ENCODE measurements around the gene TLE6.

The TLE6 gene

GRCh38 chr19:3039641-3040077, 62.3 kb downstream of the TLE6 start:
- in situ Hi-C loops (cut with HindIII; ENCODE audit: low pct_unique_long_range_greater_than_20kb, low sequenced_read_pairs) = no loop called here
- no peak for TF ChIP-seq JUND (IDR thresholded peaks at IDR 0.05; ENCODE audit: low read depth)
- no peak for DNase-seq (ENCODE audit: low read depth in 1 of 2, low spot score in 1 of 2)

DNA sequence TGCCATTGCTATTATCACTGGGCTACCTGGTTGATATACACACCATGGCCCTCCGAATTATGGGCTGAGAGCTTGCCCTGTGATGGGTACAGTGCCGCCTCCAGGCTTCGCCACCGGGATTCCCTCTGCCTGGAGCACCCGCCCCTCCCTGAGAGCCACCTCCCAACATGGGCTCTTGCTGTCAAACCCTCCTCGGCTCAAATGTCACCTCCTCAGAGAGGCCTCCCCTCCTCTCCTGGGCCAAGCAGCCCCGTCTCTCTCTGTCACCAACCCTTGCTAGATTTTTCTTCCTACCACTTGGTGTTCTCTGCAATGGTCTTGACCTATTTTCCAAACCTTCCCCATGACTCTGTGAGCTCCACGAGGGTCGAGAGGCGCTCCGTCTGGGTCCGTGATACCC, 64.0 kb downstream of the TLE6 start:
- no peak for DNase-seq (ENCODE audit: low read depth in 1 of 2, low spot score in 1 of 2)
- no peak for TF ChIP-seq JUND (IDR thresholded peaks at IDR 0.05; ENCODE audit: low read depth)
- in situ Hi-C loops (cut with HindIII; ENCODE audit: low pct_unique_long_range_greater_than_20kb, low sequenced_read_pairs) = no loop called here

DNA sequence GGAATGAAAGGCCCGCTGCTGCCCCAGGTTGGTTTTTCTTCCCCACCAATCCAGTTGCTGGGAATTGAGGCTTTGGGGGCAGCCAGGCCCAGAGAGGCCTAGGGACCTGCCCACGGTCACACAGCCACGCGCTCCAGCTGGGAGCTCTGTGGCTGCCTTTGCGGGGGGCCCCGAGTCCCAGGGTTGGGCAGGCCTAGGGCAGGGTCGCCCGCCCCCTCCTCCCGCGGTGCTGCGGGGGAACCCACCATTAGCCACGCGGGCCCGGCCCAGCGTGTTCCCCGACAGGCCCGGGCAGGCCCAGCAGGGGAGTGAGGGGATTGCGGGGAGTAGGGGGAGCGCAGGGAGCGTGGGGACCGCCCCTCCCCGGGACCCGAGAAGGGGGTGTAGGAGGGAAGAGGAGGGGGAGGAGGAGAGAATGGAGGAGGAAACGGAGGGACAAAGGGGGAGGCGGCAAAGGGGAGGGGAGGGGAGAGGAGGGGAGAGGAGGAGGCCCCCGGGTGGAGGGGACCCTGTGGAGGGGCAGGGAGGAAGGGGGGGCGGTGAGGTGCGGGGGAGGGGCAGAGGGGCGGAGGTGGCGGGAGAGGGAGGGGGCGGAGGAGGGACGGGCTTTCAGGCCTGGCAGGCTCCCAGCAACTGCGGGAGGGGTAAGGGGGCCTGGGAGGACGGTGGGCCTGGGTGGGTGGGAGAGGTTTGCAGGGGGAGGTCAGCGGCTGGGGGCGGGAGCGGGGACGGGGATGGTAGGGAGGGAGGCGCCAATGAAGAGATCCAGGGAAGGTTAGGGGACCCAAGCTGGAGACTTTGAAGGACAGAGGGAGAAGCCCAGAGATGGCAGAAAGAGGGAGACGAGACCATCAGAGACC, 64.6 kb downstream of the TLE6 start:
- no peak for TF ChIP-seq JUND (IDR thresholded peaks at IDR 0.05; ENCODE audit: low read depth)
- no peak for DNase-seq (ENCODE audit: low read depth in 1 of 2, low spot score in 1 of 2)
- in situ Hi-C loops (cut with HindIII; ENCODE audit: low pct_unique_long_range_greater_than_20kb, low sequenced_read_pairs) = no loop called here

- DNase-seq (ENCODE audit: low read depth in 1 of 2, low spot score in 1 of 2) = no peak
- in situ Hi-C loops (cut with HindIII; ENCODE audit: low pct_unique_long_range_greater_than_20kb, low sequenced_read_pairs) = no loop called here
- no peak for TF ChIP-seq JUND (IDR thresholded peaks at IDR 0.05; ENCODE audit: low read depth)
These were observed 65.4 kb downstream of the TLE6 start for GRCh38 chr19:3042621-3043267.
